ENCODE measurements around the gene CEP95. TPM values are rescaled to one million over a fixed set of nuclear protein-coding genes. Genes with fewer than 3 reads are reported as not detected.

The CEP95 gene
- total and polyA plus RNA-seq, 10 of the 15 experiments (the other 5 are each of a cell fraction or from before 2014, with no cell fraction given), result 17.7 to 54.9 (median 29.6) TPM

DNA sequence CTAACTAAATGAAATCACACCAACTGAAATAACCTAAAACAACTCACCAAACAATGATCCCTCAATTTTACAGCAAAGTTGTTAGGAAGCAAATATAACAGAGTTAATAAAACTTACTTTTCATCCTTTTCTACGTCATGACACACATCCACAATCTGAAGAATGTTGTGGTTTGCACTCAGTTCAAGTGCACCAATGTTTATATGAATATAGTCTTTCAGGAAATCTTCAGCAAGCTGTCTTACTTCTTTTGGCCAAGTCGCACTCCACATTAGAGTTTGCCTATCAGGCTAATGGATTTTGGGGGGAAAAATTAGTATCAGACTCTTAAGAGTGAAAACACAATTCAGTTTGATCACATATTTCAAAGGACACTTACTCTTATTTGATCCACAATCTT lies 4.0 kb upstream of the CEP95 start:
- 69% methylated on average over 2 of the region's 2 CpGs for WGBS (ENCODE audit: insufficient coverage, insufficient replicate concordance, low lambda C conversion rate, missing lambda C conversion rate)
- Histone ChIP-seq H3K9ac (ENCODE audit: control insufficient read depth, insufficient read depth, low read length) (no peak overlapping the region), H3K4me1 (ENCODE audit: control insufficient read depth, insufficient read depth, low read length) (peaks cover 7% of the 10 kb centered on the region; the same call in 1 of the 2 replicates), H3K36me3 (ENCODE audit: control insufficient read depth in 2 of 2, insufficient read depth in 2 of 2, low read length in 1 of 2) (peaks cover 14 to 45% of the 10 kb centered on the region in 2 experiments), H3K79me2 (ENCODE audit: control insufficient read depth, insufficient read depth, low read length) (peaks cover 72% of the 10 kb centered on the region), H4K20me1 (ENCODE audit: control insufficient read depth, insufficient read depth) (peaks cover 10% of the 10 kb centered on the region), H3K27me3 (replicated peaks in 1 of 2; ENCODE audit: control insufficient read depth in 2 of 2, insufficient read depth in 2 of 2, low read length in 1 of 2) (no peaks in the 10 kb centered on the region), H3K4me2 (ENCODE audit: control insufficient read depth, insufficient read depth) (peak overlapping the region; percentile 74), H3K4me3 (no peak overlapping the region), H3K27ac (ENCODE audit: control insufficient read depth, insufficient read depth) (no peak overlapping the region), H2AFZ (ENCODE audit: control insufficient read depth, low read depth, low read length) (no peak overlapping the region), H3K9me3 (replicated peaks; ENCODE audit: control insufficient read depth, insufficient read depth, low read length) (no peaks in the 10 kb centered on the region)
- SMC1A ChIA-PET (ENCODE audit: uncharacterized antibody, unreplicated experiment), result interaction anchor here (0.9 to 2.5 kb wide), 5 partner anchors 12 to 146 kb away, joined by 3 to 10 read pairs (median 5); no protein-coding TSS in a partner anchor
- RAD21 ChIA-PET (ENCODE audit: unreplicated experiment), result interaction anchor here (1.5 kb wide), 1 partner anchor 83 kb away, joined by 4 read pairs; no protein-coding TSS in a partner anchor
- in situ Hi-C loops (cut with MboI) (loop anchor here (10.0 kb wide), 2 partner anchors 142 to 658 kb away; partner anchors contain the start of gene SMARCD2), intact Hi-C loops (cut with micrococcal nuclease; ENCODE audit: unreplicated experiment) (no loop called here)
- no peak for ATAC-seq
- TF ChIP-seq, protein P1, sequence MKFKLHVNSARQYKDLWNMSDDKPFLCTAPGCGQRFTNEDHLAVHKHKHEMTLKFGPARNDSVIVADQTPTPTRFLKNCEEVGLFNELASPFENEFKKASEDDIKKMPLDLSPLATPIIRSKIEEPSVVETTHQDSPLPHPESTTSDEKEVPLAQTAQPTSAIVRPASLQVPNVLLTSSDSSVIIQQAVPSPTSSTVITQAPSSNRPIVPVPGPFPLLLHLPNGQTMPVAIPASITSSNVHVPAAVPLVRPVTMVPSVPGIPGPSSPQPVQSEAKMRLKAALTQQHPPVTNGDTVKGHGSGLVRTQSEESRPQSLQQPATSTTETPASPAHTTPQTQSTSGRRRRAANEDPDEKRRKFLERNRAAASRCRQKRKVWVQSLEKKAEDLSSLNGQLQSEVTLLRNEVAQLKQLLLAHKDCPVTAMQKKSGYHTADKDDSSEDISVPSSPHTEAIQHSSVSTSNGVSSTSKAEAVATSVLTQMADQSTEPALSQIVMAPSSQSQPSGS (IDR thresholded peaks at IDR 0.05; ENCODE audit: low read length), result 0 out of 2 replicates have a peak, but pooled peaks have one; percentile 21
- TF ChIP-seq, protein P2, sequence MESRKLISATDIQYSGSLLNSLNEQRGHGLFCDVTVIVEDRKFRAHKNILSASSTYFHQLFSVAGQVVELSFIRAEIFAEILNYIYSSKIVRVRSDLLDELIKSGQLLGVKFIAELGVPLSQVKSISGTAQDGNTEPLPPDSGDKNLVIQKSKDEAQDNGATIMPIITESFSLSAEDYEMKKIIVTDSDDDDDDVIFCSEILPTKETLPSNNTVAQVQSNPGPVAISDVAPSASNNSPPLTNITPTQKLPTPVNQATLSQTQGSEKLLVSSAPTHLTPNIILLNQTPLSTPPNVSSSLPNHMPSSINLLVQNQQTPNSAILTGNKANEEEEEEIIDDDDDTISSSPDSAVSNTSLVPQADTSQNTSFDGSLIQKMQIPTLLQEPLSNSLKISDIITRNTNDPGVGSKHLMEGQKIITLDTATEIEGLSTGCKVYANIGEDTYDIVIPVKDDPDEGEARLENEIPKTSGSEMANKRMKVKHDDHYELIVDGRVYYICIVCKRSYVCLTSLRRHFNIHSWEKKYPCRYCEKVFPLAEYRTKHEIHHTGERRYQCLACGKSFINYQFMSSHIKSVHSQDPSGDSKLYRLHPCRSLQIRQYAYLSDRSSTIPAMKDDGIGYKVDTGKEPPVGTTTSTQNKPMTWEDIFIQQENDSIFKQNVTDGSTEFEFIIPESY (IDR thresholded peaks at IDR 0.05), result no peak
- TF ChIP-seq FOXK2 (IDR thresholded peaks at IDR 0.05) (no peak), SMAD5 (IDR thresholded peaks at IDR 0.05; ENCODE audit: low read depth) (0 out of 2 replicates have a peak, but pooled peaks have one; percentile 9), POLR2AphosphoS5 (IDR thresholded peaks at IDR 0.05; ENCODE audit: low read length) (peak; percentile 16; the same call in 1 of the 2 replicates), ZNF274 (IDR thresholded peaks at IDR 0.05; ENCODE audit: insufficient read depth, insufficient read length) (no peak)
- TF ChIP-seq, protein P3, sequence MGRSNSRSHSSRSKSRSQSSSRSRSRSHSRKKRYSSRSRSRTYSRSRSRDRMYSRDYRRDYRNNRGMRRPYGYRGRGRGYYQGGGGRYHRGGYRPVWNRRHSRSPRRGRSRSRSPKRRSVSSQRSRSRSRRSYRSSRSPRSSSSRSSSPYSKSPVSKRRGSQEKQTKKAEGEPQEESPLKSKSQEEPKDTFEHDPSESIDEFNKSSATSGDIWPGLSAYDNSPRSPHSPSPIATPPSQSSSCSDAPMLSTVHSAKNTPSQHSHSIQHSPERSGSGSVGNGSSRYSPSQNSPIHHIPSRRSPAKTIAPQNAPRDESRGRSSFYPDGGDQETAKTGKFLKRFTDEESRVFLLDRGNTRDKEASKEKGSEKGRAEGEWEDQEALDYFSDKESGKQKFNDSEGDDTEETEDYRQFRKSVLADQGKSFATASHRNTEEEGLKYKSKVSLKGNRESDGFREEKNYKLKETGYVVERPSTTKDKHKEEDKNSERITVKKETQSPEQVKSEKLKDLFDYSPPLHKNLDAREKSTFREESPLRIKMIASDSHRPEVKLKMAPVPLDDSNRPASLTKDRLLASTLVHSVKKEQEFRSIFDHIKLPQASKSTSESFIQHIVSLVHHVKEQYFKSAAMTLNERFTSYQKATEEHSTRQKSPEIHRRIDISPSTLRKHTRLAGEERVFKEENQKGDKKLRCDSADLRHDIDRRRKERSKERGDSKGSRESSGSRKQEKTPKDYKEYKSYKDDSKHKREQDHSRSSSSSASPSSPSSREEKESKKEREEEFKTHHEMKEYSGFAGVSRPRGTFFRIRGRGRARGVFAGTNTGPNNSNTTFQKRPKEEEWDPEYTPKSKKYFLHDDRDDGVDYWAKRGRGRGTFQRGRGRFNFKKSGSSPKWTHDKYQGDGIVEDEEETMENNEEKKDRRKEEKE (IDR thresholded peaks at IDR 0.05), result 0 out of 2 replicates have a peak, but pooled peaks have one; percentile 44
- POLR2A ChIA-PET, result interaction anchor here (0.5 kb wide), 1 partner anchor 124 kb away, joined by 3 read pairs; no protein-coding TSS in a partner anchor
- no peak for DNase-seq (ENCODE audit: low read depth, low spot score)
- CTCF ChIA-PET, result interaction anchor here (1.2 to 17.7 kb wide), 4 partner anchors 9 to 147 kb away, joined by 4 to 350 read pairs (median 48); partner anchors contain the start of gene POLG2
- no peak for FAIRE-seq
- no TSS peak for BruUV-seq (replicated peaks)

All from GM12878 (cell line).